WTC11 (cell line): ENCODE results near the gene TEX261. TPM values are rescaled to one million over a fixed set of nuclear protein-coding genes. Genes with fewer than 3 reads are reported as not detected.
"Not testable (repeated sequence)": the region's sequence is repeated elsewhere in the genome, so short reads cannot be mapped to it uniquely, and the experiment has no call there.

ENCODE experiments used
- ATAC-seq: fragments of 200-7000 bp; cut with Tn5 transposase; 2 replicates; pipeline ENCODE4 v1.10.0; 2021; ENCODE audit warnings: mild to moderate bottlenecking, moderate library complexity
- CTCF ChIA-PET: fragments of 300-600 bp; sonication (Branson Sonifier 250); formaldehyde crosslinking; loops from one replicate; lab custom pipeline; 2021; ENCODE audit warnings: antibody characterized with exemption; lab: Charles Lee
- POLR2A ChIA-PET: fragments of 350-600 bp; sonication (Branson Sonifier 250); formaldehyde crosslinking; loops from one replicate; lab custom pipeline; 2021; ENCODE audit warnings: antibody characterized with exemption; lab: Charles Lee
- DNase-seq: peaks from one replicate; pipeline ENCODE4 v3.0.0; 2021; ENCODE audit warnings: low spot score
- H3K27ac Mint-ChIP-seq: 2 replicates; pipeline ENCODE4 v1.8.0; 2021; ENCODE audit warnings: mixed read lengths
- H3K27me3 Mint-ChIP-seq: 2 replicates; pipeline ENCODE4 v1.8.0; 2021; ENCODE audit warnings: low read depth, mild to moderate bottlenecking, moderate library complexity, mixed read lengths
- H3K36me3 Mint-ChIP-seq: 2 replicates; pipeline ENCODE4 v1.8.0; 2021; ENCODE audit warnings: mixed read lengths
- H3K4me1 Mint-ChIP-seq: 2 replicates; pipeline ENCODE4 v1.8.0; 2022; ENCODE audit warnings: mixed read lengths
- H3K4me3 Mint-ChIP-seq: 2 replicates; pipeline ENCODE4 v1.8.0; 2021; ENCODE audit warnings: mild to moderate bottlenecking, moderate library complexity, mixed read lengths
- H3K9me3 Mint-ChIP-seq: 2 replicates; pipeline ENCODE4 v1.8.0; 2021; ENCODE audit warnings: mixed read lengths
- ELF4 ChIP-seq: sonication (generic); formaldehyde crosslinking; IDR thresholded peaks from 2 replicates; pipeline ENCODE4 v1.8.1; 2022; ENCODE audit warnings: low read depth, mild to moderate bottlenecking, moderate library complexity, missing genetic modification reagents
- MXD4 ChIP-seq: fragments of 250-450 bp; sonication (Bioruptor Pico); IDR thresholded peaks from 2 replicates; pipeline ENCODE4 v1.8.0; 2021; ENCODE audit warnings: mild to moderate bottlenecking, moderate library complexity, borderline replicate concordance
- NFATC4 ChIP-seq: fragments of 250-450 bp; sonication (Bioruptor Pico); IDR thresholded peaks from 2 replicates; pipeline ENCODE4 v1.9.0; 2021; ENCODE audit warnings: mild to moderate bottlenecking
- NFYB ChIP-seq: sonication (generic); formaldehyde crosslinking; conservative IDR thresholded peaks from 2 replicates; pipeline ENCODE4 v1.8.0; 2022; ENCODE audit warnings: low read depth, missing genetic modification reagents
- NR3C1 ChIP-seq: sonication (generic); formaldehyde crosslinking; conservative IDR thresholded peaks from 2 replicates; pipeline ENCODE4 v1.8.1; 2023; ENCODE audit warnings: low read depth, mild to moderate bottlenecking, missing genetic modification reagents
- RELA ChIP-seq: sonication (generic); formaldehyde crosslinking; IDR thresholded peaks from 2 replicates; pipeline ENCODE4 v1.8.1; 2022; ENCODE audit warnings: missing genetic modification reagents, mild to moderate bottlenecking, borderline replicate concordance
- SMAD3 ChIP-seq: sonication (generic); formaldehyde crosslinking; IDR thresholded peaks from 2 replicates; pipeline ENCODE4 v1.8.0; 2022; ENCODE audit warnings: missing genetic modification reagents, mild to moderate bottlenecking, borderline replicate concordance
- ZNF671 ChIP-seq: fragments of 250-450 bp; sonication (Bioruptor Pico); IDR thresholded peaks from 2 replicates; pipeline ENCODE4 v1.8.0; 2021; ENCODE audit warnings: mild to moderate bottlenecking
- total RNA-seq: library from RNA; stranded (reverse); gene quantifications from 3 replicates; pipeline ENCODE4 v1.2.3, GENCODE V29; 2021
- TF ChIP-seq, protein P1 (sequence below): sonication (generic); formaldehyde crosslinking; IDR thresholded peaks from 2 replicates; pipeline ENCODE4 v1.8.1; 2023; ENCODE audit warnings: mild to moderate bottlenecking, missing genetic modification reagents
- TF ChIP-seq, protein P2 (sequence below): sonication (generic); formaldehyde crosslinking; IDR thresholded peaks from 2 replicates; pipeline ENCODE4 v1.8.0; 2022; ENCODE audit warnings: mild to moderate bottlenecking, missing genetic modification reagents
- TF ChIP-seq, protein P3 (sequence below): sonication (generic); formaldehyde crosslinking; IDR thresholded peaks from 2 replicates; pipeline ENCODE4 v1.8.0; 2022; ENCODE audit warnings: mild to moderate bottlenecking, missing genetic modification reagents
- TF ChIP-seq, protein P4 (sequence below): sonication (generic); formaldehyde crosslinking; IDR thresholded peaks from 2 replicates; pipeline ENCODE4 v1.8.1; 2023; ENCODE audit warnings: mild to moderate bottlenecking, missing genetic modification reagents
- TF ChIP-seq, protein P5 (sequence below): sonication (generic); formaldehyde crosslinking; conservative IDR thresholded peaks from 2 replicates; pipeline ENCODE4 v1.8.1; 2023; ENCODE audit warnings: mild to moderate bottlenecking, low read depth, missing genetic modification reagents, moderate library complexity
- TF ChIP-seq, protein P6 (sequence below): fragments of 250-450 bp; sonication (Bioruptor Pico); IDR thresholded peaks from 2 replicates; pipeline ENCODE4 v1.9.0; 2021; ENCODE audit warnings: mild to moderate bottlenecking, borderline replicate concordance
- TF ChIP-seq, protein P7 (sequence below): sonication (generic); formaldehyde crosslinking; IDR thresholded peaks from 2 replicates; pipeline ENCODE4 v1.8.1; 2023; ENCODE audit warnings: mild to moderate bottlenecking, missing genetic modification reagents, borderline replicate concordance
- TF ChIP-seq, protein P8 (sequence below): sonication (generic); formaldehyde crosslinking; IDR thresholded peaks from 2 replicates; pipeline ENCODE4 v1.8.0; 2023; ENCODE audit warnings: missing genetic modification reagents, mild to moderate bottlenecking, borderline replicate concordance

Gene TEX261
- total RNA-seq, 1 experiment from 2014 or later, result 18.3 TPM

DNA sequence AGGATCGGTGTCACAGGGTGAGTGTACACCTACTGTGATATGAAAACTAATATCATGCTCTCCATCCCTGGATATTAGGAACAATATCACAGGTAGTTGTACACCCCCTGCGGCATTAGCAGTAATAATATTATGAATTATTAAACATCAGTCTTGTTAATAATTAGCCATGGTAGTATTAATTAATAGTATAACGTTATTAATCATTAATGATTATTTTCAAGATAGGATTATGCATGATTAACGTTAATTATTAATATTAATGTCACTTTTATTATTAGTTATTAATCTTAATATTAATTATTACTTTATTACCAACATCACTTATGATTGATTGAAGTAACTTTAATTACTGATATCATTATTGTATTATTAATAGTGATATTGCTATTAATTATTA is 47.6 kb upstream of the TEX261 start:
- H3K36me3 Mint-ChIP-seq, result no peaks in the 10 kb centered on the region
- ChIA-PET CTCF (no interaction called here), POLR2A (no interaction called here)
- no peaks in the 10 kb centered on the region for H3K9me3 Mint-ChIP-seq
- H3K27me3 Mint-ChIP-seq, result peaks cover 10% of the 10 kb centered on the region
- H3K27ac Mint-ChIP-seq, result no peak overlapping the region
- ATAC-seq (no peak), DNase-seq (no peak)
- H3K4me3 Mint-ChIP-seq, result no peak overlapping the region
- TF ChIP-seq, protein P1, sequence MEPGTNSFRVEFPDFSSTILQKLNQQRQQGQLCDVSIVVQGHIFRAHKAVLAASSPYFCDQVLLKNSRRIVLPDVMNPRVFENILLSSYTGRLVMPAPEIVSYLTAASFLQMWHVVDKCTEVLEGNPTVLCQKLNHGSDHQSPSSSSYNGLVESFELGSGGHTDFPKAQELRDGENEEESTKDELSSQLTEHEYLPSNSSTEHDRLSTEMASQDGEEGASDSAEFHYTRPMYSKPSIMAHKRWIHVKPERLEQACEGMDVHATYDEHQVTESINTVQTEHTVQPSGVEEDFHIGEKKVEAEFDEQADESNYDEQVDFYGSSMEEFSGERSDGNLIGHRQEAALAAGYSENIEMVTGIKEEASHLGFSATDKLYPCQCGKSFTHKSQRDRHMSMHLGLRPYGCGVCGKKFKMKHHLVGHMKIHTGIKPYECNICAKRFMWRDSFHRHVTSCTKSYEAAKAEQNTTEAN (CRISPR knock-in tag), result no peak
- TF ChIP-seq, protein P2, sequence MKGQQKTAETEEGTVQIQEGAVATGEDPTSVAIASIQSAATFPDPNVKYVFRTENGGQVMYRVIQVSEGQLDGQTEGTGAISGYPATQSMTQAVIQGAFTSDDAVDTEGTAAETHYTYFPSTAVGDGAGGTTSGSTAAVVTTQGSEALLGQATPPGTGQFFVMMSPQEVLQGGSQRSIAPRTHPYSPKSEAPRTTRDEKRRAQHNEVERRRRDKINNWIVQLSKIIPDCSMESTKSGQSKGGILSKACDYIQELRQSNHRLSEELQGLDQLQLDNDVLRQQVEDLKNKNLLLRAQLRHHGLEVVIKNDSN (CRISPR knock-in tag), result no peak
- TF ChIP-seq NFATC4 (CRISPR knock-in tag) (no peak), RELA (no peak), ZNF671 (no peak), ELF4 (CRISPR knock-in tag) (no peak), MXD4 (CRISPR knock-in tag) (no peak), SMAD3 (CRISPR knock-in tag) (no peak), NR3C1 (CRISPR knock-in tag) (no peak), NFYB (no peak)
- TF ChIP-seq, protein P3, sequence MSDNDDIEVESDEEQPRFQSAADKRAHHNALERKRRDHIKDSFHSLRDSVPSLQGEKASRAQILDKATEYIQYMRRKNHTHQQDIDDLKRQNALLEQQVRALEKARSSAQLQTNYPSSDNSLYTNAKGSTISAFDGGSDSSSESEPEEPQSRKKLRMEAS, result no peak
- TF ChIP-seq, protein P4, sequence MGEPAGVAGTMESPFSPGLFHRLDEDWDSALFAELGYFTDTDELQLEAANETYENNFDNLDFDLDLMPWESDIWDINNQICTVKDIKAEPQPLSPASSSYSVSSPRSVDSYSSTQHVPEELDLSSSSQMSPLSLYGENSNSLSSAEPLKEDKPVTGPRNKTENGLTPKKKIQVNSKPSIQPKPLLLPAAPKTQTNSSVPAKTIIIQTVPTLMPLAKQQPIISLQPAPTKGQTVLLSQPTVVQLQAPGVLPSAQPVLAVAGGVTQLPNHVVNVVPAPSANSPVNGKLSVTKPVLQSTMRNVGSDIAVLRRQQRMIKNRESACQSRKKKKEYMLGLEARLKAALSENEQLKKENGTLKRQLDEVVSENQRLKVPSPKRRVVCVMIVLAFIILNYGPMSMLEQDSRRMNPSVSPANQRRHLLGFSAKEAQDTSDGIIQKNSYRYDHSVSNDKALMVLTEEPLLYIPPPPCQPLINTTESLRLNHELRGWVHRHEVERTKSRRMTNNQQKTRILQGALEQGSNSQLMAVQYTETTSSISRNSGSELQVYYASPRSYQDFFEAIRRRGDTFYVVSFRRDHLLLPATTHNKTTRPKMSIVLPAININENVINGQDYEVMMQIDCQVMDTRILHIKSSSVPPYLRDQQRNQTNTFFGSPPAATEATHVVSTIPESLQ (CRISPR knock-in tag), result no peak
- TF ChIP-seq, protein P5, sequence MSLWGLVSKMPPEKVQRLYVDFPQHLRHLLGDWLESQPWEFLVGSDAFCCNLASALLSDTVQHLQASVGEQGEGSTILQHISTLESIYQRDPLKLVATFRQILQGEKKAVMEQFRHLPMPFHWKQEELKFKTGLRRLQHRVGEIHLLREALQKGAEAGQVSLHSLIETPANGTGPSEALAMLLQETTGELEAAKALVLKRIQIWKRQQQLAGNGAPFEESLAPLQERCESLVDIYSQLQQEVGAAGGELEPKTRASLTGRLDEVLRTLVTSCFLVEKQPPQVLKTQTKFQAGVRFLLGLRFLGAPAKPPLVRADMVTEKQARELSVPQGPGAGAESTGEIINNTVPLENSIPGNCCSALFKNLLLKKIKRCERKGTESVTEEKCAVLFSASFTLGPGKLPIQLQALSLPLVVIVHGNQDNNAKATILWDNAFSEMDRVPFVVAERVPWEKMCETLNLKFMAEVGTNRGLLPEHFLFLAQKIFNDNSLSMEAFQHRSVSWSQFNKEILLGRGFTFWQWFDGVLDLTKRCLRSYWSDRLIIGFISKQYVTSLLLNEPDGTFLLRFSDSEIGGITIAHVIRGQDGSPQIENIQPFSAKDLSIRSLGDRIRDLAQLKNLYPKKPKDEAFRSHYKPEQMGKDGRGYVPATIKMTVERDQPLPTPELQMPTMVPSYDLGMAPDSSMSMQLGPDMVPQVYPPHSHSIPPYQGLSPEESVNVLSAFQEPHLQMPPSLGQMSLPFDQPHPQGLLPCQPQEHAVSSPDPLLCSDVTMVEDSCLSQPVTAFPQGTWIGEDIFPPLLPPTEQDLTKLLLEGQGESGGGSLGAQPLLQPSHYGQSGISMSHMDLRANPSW, result no peak
- TF ChIP-seq, protein P6, sequence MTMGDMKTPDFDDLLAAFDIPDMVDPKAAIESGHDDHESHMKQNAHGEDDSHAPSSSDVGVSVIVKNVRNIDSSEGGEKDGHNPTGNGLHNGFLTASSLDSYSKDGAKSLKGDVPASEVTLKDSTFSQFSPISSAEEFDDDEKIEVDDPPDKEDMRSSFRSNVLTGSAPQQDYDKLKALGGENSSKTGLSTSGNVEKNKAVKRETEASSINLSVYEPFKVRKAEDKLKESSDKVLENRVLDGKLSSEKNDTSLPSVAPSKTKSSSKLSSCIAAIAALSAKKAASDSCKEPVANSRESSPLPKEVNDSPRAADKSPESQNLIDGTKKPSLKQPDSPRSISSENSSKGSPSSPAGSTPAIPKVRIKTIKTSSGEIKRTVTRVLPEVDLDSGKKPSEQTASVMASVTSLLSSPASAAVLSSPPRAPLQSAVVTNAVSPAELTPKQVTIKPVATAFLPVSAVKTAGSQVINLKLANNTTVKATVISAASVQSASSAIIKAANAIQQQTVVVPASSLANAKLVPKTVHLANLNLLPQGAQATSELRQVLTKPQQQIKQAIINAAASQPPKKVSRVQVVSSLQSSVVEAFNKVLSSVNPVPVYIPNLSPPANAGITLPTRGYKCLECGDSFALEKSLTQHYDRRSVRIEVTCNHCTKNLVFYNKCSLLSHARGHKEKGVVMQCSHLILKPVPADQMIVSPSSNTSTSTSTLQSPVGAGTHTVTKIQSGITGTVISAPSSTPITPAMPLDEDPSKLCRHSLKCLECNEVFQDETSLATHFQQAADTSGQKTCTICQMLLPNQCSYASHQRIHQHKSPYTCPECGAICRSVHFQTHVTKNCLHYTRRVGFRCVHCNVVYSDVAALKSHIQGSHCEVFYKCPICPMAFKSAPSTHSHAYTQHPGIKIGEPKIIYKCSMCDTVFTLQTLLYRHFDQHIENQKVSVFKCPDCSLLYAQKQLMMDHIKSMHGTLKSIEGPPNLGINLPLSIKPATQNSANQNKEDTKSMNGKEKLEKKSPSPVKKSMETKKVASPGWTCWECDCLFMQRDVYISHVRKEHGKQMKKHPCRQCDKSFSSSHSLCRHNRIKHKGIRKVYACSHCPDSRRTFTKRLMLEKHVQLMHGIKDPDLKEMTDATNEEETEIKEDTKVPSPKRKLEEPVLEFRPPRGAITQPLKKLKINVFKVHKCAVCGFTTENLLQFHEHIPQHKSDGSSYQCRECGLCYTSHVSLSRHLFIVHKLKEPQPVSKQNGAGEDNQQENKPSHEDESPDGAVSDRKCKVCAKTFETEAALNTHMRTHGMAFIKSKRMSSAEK (CRISPR knock-in tag), result no peak
- TF ChIP-seq, protein P7, sequence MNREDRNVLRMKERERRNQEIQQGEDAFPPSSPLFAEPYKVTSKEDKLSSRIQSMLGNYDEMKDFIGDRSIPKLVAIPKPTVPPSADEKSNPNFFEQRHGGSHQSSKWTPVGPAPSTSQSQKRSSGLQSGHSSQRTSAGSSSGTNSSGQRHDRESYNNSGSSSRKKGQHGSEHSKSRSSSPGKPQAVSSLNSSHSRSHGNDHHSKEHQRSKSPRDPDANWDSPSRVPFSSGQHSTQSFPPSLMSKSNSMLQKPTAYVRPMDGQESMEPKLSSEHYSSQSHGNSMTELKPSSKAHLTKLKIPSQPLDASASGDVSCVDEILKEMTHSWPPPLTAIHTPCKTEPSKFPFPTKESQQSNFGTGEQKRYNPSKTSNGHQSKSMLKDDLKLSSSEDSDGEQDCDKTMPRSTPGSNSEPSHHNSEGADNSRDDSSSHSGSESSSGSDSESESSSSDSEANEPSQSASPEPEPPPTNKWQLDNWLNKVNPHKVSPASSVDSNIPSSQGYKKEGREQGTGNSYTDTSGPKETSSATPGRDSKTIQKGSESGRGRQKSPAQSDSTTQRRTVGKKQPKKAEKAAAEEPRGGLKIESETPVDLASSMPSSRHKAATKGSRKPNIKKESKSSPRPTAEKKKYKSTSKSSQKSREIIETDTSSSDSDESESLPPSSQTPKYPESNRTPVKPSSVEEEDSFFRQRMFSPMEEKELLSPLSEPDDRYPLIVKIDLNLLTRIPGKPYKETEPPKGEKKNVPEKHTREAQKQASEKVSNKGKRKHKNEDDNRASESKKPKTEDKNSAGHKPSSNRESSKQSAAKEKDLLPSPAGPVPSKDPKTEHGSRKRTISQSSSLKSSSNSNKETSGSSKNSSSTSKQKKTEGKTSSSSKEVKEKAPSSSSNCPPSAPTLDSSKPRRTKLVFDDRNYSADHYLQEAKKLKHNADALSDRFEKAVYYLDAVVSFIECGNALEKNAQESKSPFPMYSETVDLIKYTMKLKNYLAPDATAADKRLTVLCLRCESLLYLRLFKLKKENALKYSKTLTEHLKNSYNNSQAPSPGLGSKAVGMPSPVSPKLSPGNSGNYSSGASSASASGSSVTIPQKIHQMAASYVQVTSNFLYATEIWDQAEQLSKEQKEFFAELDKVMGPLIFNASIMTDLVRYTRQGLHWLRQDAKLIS (CRISPR knock-in tag), result no peak
- TF ChIP-seq, protein P8, sequence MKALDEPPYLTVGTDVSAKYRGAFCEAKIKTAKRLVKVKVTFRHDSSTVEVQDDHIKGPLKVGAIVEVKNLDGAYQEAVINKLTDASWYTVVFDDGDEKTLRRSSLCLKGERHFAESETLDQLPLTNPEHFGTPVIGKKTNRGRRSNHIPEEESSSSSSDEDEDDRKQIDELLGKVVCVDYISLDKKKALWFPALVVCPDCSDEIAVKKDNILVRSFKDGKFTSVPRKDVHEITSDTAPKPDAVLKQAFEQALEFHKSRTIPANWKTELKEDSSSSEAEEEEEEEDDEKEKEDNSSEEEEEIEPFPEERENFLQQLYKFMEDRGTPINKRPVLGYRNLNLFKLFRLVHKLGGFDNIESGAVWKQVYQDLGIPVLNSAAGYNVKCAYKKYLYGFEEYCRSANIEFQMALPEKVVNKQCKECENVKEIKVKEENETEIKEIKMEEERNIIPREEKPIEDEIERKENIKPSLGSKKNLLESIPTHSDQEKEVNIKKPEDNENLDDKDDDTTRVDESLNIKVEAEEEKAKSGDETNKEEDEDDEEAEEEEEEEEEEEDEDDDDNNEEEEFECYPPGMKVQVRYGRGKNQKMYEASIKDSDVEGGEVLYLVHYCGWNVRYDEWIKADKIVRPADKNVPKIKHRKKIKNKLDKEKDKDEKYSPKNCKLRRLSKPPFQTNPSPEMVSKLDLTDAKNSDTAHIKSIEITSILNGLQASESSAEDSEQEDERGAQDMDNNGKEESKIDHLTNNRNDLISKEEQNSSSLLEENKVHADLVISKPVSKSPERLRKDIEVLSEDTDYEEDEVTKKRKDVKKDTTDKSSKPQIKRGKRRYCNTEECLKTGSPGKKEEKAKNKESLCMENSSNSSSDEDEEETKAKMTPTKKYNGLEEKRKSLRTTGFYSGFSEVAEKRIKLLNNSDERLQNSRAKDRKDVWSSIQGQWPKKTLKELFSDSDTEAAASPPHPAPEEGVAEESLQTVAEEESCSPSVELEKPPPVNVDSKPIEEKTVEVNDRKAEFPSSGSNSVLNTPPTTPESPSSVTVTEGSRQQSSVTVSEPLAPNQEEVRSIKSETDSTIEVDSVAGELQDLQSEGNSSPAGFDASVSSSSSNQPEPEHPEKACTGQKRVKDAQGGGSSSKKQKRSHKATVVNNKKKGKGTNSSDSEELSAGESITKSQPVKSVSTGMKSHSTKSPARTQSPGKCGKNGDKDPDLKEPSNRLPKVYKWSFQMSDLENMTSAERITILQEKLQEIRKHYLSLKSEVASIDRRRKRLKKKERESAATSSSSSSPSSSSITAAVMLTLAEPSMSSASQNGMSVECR, result no peak
- H3K4me1 Mint-ChIP-seq, result no peaks in the 10 kb centered on the region

DNA sequence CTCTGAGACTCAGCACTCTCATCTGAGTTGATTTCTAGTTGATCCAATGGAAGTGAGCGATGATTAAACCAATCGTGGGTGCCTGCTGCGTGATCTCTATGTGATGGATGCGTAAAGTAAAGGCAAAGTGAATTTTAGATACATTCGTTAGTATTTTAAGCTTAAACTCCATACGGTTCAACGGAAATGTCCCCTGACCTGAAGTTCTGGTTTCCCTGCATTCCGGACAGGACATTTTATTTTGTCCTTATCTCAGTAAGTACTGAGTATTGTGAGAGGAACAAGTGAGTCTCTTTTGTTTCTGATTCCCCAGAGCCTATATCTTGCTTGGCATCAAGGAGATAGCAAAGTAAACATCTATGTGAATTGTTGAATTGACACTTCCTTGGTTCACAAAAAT is 41.6 kb upstream of the TEX261 start:
- H3K36me3 Mint-ChIP-seq, CTCF ChIA-PET, ATAC-seq, H3K9me3 Mint-ChIP-seq, POLR2A ChIA-PET, H3K4me1 Mint-ChIP-seq, H3K27ac Mint-ChIP-seq, H3K4me3 Mint-ChIP-seq, DNase-seq: not testable (repeated sequence)
- H3K27me3 Mint-ChIP-seq, result peaks cover 23% of the 10 kb centered on the region
